GM18517 (cell line): Measurements from ENCODE around the gene FUT3.
"Not testable (repeated sequence)": the region's sequence is repeated elsewhere in the genome, so short reads cannot be mapped to it uniquely, and the experiment has no call there.

Source experiments
- ATAC-seq: cut with Tn5 transposase; IDR thresholded peaks from one replicate; pipeline ENCODE4 v1.9.1; 2021; ENCODE audit warnings: mild to moderate bottlenecking, moderate library complexity; ENCODE audit not compliant: unreplicated experiment

The FUT3 gene

DNA sequence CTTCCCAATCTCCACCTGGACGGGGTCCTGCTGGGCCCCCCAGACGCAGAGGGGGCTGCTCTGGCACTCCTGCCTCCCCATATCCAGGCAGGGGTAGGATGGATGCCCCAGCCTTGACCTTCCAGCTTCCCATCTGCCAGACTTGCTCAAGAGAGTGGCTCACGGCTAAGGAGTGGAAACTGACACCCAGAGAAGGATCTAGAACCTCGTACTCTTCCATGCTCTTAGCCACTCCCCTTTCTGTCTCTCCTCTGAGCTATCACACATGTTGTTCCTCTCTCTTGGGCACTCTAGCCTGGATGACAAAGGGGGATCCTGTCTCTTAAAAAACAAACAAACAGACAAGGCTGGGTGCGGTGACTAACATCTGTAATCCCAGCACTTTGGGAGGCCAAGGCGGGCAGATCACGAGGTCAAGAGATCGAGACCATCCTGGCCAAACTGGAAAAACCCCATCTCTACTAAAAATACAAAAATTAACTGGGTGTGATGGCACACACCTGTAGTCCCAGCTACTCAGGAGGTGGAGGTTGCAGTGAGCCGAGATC is 31.2 kb upstream of the FUT3 start:
- ATAC-seq: no peak

DNA sequence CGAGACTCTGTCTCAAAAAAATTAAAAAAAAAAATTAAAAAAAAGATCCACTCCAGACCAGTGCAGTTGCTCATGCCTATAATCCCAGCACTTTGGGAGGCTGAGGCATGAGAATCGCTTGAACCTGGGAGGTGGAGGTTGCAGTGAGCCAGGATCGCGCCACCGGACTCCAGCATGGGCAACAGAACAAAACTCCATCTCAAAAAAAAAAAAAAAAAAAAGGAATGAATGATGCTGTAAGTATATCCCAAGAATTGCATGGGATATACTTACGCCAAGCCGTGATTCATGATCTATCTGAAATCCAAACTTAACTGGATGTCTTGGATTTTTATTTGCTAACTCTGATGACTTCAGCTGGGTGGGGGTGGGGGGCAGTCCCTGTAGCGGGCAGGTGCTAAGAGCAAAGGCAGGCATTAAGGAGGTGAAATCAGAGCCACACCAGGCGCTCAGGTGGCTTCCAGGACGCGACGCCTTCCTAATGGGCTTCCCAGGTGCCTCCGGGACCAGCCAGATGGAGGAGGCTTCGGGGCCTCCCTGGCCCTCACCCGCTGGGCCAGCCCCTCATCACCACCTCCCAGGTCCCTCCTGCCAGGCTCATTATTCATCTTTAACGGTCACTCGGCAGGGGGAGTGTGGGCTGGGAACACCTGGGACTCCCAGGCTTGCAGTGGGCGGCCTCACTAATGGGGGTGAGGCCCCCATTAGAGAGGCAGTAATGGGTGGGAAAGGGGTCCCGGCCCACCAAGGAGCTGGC is 30.5 kb upstream of the FUT3 start:
- ATAC-seq: no peak

DNA sequence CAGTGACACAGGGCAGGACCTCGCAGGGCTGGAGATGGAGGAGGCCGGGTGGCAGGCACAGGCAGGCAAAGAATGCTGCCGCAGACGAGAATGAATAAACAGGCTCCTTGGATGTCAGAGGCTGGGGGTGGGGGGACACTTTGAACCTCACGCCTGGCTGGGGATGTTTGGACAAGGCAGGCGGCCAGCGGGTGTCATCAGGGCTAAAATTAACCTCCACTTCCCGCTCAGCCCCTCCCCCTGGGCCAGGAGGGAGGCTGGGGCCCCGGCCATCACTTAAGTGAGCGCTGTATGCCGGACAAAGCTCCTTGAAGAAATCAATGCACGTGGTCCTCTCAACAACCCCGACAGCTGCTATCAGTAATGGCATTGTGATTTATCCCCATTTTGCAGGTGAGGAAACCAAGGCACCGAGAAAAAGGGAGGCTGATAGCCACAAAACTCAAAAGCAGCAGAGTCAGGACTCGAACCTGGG is 29.4 kb upstream of the FUT3 start:
- no peak for ATAC-seq

DNA sequence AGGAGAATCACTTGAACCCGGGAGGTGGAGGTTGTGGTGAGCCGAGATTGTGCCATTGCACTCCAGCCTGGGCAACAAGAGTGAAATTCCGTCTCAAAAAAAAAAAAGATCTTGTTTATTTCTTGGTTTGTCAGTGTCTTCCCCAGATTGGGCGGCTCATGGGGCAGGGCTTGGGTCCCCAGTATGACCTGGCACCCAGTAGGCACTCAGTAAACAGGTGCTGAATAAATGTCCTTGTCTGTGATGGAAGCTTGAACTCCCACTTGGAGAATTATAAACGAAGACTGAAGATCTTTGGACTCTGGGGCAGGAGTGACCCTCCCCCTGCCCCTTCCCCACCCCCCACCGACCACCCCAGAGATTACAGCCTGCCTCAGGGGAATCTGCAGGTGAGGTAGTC is 28.9 kb upstream of the FUT3 start:
- ATAC-seq: no peak

DNA sequence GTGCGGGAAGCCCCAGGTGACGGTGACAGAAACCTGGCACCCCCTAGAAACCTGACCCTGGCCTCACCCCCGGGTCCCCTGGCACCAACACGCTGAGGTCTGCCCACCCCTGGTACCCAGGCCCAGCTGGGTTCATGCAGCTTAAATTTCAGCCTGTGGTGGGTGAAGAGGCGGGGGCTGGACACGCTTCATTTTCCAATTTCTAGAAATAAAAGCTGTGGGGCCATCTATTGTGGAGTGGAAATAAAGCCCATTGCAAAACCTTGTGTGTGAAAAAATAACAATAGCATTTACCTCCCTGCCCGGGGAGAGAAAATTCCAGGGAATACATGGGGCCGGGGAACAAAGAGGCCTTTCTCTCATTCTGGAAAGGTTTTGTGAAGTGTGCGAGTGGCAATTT is 26.6 kb upstream of the FUT3 start:
- ATAC-seq: no peak

DNA sequence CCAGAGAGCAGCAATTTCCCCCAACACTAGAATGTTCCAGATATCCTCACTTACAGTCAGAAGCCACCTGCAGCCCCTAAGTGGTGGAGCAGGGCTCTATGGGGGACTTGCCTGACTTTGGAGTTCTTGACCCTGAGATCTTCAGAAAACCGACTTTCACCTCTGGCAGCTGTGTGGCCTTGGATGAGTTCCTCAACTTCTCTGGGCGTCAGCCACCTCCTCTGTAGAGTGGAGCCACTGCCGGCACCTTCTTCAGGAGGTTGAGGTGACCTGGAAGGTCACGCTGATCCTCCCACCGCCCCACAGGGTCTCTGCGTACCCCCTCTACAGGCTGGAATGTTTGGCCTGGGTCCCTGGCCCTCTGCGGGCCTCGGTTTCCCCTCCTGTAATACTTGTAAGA is 26.2 kb upstream of the FUT3 start:
- ATAC-seq: no peak

DNA sequence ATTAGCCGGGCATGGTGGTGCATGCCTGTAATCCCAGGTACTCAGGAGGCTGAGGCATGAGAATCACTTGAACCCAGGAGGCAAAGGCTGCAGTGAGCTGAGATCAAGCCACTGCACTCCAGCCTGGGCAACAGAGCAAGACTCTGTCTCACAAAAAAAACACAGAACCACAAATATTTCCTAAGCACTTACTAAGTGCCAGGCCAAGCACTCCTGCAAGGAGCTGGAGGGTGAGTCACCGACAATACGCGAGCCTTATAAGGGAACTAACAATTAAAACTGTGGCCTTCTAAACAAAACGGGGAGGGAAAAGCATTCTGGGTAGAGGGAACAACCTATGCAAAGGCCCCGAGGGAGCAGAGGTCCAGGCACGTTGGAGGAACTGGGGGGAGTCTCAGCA is 23.2 kb upstream of the FUT3 start:
- not testable (repeated sequence) for ATAC-seq

DNA sequence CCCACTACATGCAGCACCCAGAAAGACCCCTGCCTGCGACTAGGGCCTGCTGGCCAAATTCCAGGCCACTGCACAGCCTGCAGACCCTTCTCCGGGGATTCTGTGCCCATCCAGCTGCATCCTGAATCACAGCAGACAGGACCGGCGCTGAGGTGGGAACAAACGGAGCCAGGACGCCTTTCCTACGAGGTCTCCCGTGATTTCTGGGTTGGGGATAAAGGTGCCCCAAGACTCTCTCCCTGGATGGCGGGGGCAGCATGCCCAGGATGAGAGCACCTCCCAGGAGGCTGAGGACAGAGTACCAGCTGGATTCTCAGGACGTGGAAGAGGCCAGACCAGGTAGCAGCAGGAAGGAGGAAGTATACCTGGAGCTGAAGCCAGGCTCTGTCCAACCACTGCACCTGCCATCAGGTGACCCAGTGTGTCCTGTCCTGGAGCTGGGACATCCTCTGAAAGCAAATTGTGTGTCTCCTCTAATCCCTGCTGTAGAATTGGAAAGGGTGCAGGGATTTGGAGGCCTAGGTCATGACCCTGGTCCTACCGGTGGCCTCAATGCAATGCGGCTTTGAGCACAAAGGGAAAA is 22.5 kb upstream of the FUT3 start:
- no peak for ATAC-seq

DNA sequence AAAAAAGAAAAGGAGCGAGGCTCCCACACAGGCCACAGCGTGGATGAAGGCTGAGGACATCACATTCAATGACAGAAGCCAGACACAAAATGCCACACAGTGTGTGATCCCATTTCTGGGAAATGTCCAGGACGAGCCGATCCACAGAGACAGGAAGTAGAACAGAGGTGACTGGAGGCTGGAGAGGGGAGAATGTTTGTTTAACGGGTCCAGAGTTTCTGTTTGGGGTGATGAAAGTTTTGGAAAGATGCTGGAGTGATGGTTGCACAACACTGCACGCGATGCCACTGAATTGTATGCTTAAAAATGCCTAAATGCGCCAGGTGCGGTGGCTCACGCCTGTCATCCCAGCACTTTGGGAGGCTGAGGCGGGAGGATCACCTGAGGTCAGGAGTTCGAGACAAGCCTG is 19.7 kb upstream of the FUT3 start:
- no peak for ATAC-seq

DNA sequence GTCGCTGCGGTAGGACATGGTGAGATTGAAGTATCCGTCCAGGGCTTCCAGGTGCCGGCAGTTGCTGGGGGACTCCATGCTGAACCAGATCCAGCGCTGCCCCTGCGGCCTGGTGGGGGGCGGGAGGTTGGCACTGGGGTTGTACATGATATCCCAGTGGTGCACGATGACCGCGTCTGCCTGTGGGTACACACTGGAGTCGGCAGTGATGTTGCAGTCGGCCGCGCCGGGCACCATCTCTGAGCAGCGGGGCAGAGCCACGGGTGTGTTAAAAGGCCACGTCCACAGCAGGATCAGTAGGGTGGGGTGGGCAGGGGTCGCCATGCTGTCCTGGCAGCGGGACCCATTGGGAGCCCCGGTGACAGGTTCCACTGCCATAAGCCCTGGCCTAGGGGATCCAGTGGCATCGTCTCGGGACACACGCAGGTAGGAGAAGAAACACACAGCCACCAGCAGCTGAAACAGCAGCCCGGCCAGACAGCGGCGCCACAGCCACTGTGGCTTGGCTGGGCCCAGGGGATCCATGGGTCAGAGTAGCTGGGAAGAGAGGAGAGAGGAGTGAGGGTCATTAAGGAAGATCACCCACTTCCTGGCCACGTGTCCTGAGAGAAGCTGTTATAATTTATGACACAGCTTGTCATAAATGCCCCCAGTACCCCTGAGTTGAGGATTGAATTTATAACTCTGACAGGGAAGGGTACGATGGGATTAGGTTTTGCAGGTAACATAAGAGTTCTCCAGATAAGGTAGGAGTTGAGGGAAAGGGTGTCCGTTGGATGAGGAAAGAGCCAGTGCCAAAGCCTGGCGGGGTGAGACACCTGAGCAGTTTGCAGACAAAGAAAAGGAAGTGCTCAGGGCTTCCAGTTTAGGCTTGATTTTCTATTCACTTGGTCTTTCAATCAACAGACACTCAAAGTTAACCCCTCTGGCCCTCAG is 16.2 kb upstream of the FUT3 start:
- no peak for ATAC-seq

DNA sequence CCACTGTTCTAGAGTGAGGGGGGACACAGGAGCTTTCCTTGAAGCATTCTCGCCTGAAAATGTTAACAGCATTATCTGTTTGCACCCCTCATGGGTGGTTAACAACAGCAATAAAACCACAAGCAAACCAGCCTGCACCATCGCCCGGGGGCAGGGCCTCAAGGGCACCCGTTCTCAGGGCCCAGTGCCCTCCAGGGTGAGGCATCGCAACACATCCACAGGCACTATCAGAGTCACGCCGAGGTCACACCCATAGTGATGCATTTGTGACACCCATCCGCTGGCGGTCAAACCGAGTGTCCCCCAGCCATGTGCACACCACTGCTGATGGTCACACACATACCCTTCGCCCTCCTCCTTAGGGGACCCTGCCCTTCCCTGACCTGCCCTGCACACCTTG is 14.5 kb upstream of the FUT3 start:
- no peak for ATAC-seq

DNA sequence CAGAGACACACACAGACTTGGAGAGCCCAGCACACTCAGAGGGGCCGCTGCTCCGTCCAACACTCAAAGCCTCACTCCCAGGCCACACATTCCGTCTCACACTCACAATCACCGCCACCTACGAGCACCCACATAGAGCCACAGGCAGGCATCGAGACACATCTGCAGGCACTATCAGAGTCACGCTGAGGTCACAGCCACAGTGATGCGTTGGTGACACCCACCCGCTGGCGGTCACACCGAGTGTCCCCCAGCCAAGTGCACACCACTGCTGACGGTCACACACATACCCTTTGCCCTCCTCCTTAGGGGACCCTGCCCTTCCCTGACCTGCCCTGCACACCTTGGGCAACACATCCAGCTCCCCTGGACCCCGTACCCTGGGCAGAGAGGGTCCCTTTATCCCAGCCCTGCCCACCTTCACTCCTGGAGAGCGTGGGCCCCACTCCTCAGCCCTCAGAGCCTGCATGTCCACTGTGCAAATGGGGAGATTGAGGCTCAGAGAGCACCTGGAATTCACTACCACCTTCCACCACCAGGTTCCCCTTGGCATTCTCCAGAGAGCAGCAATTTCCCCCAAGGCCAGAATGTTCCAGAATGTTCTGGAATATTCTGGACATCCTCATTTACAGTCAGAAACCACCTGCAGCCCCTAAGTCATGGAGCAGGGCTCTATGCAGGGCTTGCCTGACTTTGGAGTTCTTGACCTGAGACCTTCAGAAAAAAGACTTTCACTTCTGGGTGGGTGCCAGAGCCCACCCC is 13.7 kb upstream of the FUT3 start:
- no peak for ATAC-seq

DNA sequence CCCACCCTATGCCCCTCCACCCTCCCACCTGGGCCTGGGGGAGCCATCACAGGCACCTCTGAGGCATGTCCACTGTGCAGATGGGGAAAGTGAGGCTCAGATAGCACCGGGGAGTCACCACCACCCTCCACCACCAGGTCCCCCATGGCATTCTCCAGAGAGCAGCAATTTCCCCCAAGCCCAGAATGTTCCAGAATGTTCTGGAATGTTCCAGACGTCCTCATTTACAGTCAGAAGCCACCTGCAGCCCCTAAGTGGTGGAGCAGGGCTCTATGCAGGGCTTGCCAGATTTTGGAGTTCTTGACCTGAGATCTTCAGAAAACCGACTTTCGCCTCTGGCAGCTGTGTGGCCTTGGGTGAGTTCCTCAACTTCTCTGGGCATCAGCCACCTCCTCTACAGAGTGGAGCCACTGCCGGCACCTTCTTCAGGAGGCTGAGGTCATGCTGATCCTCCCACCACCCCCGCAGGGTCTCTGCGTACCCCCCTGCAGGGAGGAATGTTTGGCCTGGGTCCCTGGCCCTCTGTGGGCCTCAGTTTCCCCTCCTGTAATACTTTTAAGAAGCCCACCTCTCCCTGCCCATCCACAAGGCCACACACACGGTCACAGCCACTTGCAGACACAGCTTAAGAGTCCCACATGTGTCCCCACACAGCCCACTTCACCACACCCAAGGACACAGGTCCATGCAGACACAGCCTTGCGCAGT is 12.9 kb upstream of the FUT3 start:
- no peak for ATAC-seq

DNA sequence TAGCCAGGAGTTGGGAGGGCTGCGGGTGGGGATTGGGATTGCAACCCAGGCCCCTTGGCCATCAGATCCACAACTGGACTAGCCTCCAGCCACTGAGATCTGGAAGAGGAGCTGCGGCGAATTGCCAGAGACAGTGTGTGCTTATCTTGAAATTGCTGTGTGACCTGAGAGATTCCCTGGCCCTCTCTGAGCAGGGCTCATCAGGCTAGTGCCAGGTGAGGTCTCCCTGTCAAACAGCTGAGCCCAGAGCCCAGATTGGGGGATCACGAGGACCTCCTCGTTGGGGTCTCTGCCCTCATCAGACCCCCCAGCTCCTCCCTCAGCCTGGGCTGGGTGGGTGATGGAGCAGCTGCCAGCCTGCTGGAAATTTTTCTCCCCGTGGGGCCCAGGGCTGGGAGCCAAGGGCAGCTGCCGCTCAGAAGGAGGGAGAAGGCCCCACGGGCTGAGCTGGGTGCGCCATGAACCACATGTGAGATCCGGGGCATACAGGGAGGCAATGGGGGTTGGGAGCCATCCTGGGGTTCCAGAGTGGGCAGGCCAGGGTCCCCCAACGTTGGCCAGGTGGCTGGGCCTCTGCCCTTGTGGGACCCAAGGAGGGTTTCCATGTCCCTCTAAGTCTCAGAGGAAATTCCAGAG is 11.9 kb upstream of the FUT3 start:
- ATAC-seq: no peak

DNA sequence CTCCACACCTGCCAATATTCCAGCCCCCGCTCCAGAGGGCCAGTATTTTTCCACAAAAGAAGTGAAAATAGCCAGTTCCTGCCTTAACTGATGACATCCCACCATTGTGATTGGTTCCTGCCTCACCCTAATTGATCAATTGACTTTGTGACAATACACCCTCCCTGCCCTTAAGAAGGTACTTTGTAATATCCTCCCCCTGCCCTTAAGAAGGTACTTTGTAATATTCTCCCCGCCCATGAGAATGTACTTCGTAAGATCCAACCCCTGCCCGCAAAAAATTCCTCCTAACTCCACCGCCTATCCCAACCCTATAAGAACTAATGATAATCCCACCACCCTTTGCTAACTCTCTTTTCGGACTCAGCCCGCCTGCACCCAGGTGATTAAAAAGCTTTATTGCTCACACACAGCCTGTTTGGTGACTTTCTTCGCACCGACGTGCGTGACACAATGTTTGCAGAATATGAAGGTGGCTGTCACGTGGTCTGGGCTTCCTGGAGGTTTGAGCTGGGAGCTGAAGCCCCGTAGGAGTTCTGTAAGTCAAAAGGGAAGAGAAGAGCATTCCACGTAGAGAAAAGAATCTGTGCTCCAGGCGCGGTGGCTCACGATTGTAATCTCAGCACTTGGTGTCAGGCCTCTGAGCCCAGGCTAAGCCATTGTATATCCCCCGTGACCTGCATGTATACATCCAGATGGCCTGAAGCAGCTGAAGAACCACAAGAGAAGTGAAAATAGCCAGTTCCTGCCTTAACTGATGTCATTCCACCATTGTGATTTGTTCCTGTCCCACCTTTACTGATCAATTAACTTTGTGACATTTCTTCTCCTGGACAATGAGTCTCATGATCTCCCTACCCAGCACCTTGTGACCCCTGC is 6.2 kb upstream of the FUT3 start:
- ATAC-seq: no peak

DNA sequence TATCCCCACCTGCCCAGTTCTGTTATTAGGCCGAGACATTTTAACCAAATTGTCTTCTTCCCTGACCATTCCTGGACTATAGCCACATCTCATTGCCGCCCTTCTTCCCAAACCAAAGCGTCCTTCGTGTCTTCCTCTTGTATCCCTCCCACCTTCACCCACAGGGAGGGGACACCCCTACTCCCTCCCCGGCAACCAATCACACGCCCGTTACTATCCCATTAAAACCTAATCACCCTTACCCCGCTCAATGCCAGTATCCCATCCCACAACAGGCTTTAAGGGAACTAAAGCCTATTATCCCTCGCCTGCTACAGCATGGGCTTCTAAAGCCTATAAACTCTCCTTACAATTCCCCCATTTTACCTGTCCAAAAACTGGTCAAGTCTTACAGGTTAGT is 3.9 kb upstream of the FUT3 start:
- not testable (repeated sequence) for ATAC-seq

DNA sequence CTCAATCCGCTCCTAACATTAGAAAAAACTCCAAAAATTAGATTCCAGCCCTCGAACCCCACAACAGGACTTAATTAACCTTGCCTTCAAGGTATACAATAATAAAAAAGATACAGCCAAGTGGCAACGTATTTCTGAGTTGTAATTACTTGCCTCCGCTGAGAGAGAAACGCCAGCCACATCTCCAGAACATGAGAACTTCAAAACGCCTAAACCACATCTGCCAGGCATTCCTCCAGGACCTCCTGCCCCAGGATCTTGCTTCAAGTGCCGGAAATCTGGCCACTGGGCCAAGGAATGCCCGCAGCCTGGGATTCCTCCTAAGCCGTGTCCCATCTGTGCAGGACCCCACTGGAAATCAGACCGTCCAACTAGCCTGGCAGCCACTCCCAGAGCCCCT is 2.9 kb upstream of the FUT3 start:
- not testable (repeated sequence) for ATAC-seq

DNA sequence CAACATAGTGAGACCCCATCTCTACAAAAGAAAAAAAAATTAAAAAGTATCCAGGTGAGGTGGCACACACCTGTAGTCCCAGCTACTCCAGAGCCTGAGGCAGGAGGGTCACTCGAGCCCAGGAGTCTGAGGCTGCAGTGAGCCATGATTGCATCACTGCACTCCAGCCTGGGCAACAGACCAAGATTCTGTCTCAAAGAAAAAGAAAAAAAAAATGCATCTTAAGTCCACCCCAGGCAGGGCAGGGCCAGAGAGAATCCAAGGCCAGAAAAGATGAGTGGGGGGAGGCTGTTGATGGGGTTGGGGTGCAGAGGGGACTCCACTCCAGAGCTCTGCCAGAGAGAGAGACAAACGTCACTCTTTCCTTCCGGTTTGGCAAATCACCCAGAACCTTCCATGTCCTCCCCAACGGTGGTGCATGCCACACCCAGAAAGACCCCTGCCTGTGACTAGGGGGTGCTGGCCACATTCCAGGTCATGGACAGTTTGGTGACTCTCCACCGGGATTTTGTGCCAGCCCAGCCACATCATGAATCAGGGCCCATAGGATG is 431 bp downstream of the FUT3 start:
- ATAC-seq: no peak
